GM12892 (cell line): ENCODE measurements around the gene RAB35.

Experiments
- DNase-seq: peaks from one replicate; pipeline ENCODE4 v3.0.0; 2011; ENCODE audit not compliant: insufficient read length
- FAIRE-seq: peaks from 2 replicates; lab custom pipeline; 2011; peaks lifted over from hg19 to GRCh38; lab: Jason Lieb, UNC
- POLR2A ChIP-seq: IDR thresholded peaks from 2 replicates; pipeline ENCODE4 v1.6.1; 2011; ENCODE audit warnings: low read depth, low read length, control low read depth
- POLR2AphosphoS5 ChIP-seq: IDR thresholded peaks from 2 replicates; pipeline ENCODE4 v1.6.1; 2011; ENCODE audit warnings: low read depth, low read length, control low read depth
- TAF1 ChIP-seq: IDR thresholded peaks from 2 replicates; pipeline ENCODE4 v1.6.1; 2011; ENCODE audit warnings: low read depth, mild to moderate bottlenecking, control low read depth, low read length, borderline replicate concordance

RAB35 gene

DNA sequence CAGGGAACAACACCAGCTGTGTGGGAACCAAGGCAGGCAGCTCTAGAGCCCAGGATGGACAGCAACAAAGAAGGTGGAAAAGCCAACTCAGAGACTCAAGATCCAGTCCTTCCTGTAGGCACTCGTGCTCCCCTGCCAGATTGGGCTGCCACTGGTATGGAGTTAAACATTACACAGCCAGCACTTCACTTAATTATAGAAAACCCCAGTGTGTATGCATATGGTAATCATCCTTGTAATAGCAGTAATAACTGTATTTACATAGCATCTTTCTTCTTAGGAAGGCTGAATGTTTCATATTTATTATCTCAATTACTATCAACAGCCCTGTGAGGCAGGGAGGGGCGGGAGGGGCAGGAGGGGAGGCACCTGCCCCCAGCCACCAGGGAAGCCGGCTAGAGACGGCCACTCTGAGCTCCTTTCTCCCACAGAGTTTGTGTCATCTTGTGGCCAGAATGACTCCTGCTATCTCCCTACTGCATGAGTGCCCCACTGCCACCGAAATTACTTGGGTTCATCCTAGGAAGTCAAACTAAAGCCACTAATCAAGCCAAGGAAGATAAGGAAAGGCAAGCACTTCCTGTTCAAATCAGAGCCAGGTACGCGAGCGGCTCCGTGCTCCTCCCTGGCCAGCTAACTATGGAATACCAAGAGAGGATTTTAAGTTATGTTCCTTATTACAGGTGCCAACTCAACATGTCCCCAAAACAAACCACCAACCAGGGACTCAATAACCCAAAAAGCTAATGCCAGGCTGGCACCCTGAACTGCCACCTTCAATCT, 15.7 kb upstream of the RAB35 start:
- FAIRE-seq (no peak), DNase-seq (no peak)
- no peak for TF ChIP-seq POLR2AphosphoS5
- TF ChIP-seq TAF1 = no peak
- TF ChIP-seq POLR2A = no peak

DNA sequence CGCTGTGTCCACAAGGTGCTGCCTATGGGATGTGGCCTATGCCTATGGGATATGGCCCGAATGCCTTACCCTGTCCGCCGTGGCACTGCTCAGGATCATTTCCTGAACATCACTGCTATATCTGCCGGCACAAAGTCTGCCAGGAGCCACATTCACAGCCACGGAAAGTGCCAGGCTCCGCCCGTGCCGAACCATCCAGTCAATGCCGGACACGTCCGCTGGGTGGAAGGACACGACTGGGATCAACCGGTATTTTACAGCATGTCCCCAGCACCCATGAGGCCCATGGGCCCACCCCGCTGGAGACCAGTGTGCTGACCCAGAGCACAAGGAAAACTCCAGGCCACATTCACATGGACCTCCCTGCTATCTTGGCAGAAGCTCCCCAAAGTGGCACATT, 14.6 kb upstream of the RAB35 start:
- FAIRE-seq = no peak
- TF ChIP-seq POLR2A = no peak
- no peak for DNase-seq

DNA sequence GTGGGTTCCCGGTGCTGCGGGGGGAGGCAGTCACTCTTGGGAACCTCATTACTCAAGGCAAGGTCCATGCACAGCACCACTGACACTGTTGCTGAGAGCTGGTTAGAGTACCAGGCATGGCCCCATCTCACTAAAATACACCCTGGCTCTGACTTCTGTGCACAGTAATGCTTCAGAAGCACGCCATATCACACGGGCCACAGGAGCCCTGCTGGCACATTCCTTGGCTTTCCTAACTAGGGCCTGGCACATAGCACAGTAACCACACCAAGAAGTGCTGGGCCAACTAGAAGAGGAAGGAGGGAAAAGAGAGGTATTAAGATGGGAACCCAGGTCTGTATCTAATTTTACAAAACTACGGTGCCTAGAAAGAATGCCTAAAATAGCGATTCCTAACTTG, 13.5 kb upstream of the RAB35 start:
- TF ChIP-seq TAF1 (no peak), POLR2AphosphoS5 (no peak), POLR2A (no peak)
- DNase-seq (no peak), FAIRE-seq (no peak)

DNA sequence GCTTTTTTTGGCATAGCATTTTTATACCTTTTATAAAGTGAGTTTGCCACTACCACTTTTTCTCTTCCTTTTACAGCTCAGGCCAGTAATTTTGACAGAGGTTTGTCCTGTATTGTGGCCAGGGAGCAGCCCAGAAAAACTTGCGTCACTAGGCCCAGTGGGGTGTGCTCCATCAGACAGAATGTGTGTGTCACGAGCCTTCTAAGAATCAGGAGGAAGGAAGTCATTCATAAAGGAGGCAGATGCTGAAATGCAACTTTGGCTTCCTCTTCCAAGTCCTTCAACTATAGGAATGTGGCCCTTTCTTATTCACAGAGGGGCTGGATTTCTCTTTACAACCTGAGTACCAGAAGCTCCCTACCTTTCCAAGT, 10.1 kb upstream of the RAB35 start:
- no peak for TF ChIP-seq POLR2A
- TF ChIP-seq POLR2AphosphoS5 = no peak
- no peak for TF ChIP-seq TAF1
- no peak for FAIRE-seq
- DNase-seq = no peak

DNA sequence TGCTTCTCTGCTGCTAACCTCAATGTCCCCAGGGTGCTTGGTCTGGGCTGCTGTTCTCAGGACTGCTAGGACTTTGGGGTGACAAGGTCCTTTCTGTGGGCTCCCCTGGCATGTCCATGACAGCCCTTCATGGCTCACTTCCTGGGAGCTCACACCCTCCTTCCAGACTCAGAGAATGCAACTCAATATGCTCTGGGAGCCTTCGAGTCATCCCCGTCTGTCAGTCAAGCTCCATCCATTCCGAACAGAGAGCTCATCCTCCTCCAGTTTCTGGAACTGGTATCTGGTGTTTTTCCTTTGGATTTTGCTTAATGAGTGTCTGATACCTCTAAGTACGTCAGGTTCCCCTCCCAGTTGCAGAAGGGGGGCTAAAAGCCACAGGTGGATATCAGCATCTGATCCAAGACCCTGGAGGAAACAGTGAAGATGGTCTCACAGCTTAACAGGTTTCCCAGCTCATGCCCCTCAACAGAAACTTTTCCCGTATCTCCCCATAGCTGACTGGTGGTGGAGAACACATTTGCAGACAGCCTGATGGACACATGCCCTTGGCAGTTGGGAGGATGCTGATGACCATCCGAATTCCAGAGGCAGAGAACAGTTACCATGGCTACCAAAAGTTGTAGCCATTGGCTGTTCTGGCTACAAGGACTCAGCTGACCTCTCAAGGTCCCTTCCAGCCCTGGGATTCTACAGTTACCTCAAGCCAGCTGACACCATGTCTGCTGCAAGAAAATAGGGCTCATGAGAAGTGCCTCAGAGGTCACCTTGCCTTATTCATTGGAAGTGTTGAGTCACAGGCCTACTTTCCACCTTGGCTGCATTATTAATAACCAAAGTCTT, 9.5 kb upstream of the RAB35 start:
- no peak for FAIRE-seq
- TF ChIP-seq TAF1 (no peak), POLR2AphosphoS5 (no peak), POLR2A (no peak)
- DNase-seq = no peak

DNA sequence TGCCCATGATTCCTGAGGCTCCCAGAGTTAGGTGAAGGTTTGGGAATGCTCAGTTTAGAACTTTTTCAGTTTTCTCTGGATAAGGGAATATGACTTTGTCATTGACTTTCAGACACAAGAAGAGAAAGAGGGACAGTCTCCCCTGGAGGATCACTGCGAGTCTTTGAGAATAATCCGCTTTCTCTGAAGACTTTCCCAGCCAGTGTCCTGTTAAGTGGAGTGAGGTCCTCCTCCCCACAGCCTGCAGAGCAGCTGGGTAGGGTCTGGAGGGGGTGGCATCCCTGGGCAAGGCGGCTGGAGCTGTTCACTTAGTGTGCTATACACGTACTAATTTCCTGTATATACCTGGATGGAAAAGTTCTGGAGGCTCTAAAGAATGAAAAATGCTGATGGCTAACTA, 8.5 kb upstream of the RAB35 start:
- FAIRE-seq = no peak
- no peak for DNase-seq
- TF ChIP-seq POLR2AphosphoS5 = no peak
- no peak for TF ChIP-seq TAF1
- TF ChIP-seq POLR2A = no peak

DNA sequence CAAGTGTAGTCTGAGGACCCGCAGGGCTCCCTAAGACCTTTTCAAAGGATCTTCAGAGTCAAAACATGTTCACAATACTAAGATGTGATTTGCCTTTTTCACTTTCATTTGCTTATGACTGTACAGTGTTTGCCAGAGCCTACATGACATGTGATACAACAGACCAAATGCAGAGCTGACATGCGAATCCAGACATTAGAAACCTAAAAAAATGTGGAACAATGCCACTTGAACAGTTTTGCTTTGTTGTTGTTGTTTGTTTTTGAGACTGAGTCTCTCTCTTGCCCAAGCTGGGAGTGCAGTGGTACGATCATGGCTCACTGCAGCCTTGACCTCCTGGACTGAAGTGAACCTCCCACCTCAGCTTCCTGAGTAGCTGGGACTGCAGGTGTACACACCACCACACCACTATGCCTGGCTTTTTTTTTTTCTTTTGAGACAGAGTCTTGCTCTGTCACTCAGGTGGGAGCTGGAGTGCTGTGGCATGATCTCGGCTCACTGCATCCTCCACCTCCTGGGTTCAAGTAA, 5.3 kb upstream of the RAB35 start:
- TF ChIP-seq POLR2AphosphoS5 (no peak), POLR2A (no peak), TAF1 (no peak)
- FAIRE-seq = peak; percentile 70
- DNase-seq = no peak

DNA sequence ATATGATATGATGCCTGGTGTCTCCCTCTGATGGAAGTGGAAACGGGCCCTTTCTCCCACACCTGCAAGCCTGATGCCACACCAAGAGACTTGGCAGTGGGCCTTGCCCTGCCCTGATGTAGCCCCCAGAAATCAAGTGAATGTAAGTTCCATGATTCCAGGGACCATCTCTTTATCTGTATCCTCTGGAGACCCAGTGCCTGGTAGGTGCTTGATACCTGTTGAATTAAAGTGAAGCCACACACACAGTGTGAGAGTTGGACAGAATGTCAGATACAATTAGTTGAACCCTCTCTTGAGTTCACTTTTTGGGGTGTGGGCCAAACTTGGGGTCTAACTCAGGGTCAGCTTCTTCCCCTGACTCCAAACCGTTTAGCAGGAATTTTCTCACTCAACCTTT, 4.8 kb upstream of the RAB35 start:
- FAIRE-seq (no peak), DNase-seq (no peak)
- TF ChIP-seq POLR2AphosphoS5 (no peak), TAF1 (no peak), POLR2A (no peak)

DNA sequence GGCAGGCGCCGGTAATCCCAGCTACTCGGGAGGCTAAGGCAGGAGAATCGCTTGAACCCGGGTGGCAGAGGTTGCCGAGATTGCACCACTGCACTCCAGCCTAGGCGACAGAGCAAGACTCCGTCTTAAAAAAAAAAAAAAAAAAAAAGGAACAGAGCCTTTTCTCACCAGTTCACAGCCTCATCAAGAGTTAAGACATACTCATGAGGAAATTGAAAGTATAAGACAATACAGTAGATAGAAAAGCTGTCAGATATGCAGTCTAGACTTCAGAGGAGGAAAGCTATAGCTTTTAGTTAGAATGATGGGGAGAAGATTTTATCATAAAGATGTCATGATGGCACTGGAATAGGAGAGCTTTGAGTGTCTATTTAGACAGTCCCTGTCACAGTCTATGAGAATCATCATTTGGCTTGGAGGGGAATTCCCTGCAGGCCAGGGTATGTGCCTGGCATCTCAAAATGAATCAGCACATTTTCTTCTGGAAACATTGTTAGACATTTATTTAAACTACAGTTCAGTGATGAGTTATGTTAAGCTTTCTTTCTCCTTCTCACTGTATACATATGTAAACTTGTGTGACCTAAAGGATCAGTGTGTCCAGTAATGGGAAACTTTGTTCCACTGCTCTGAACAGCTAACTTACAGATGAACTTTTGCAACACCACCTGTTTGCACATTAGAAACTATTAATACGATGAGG, 2.9 kb upstream of the RAB35 start:
- TF ChIP-seq POLR2A = no peak
- no peak for TF ChIP-seq TAF1
- TF ChIP-seq POLR2AphosphoS5 = no peak
- peak; percentile 78 for FAIRE-seq
- no peak for DNase-seq

DNA sequence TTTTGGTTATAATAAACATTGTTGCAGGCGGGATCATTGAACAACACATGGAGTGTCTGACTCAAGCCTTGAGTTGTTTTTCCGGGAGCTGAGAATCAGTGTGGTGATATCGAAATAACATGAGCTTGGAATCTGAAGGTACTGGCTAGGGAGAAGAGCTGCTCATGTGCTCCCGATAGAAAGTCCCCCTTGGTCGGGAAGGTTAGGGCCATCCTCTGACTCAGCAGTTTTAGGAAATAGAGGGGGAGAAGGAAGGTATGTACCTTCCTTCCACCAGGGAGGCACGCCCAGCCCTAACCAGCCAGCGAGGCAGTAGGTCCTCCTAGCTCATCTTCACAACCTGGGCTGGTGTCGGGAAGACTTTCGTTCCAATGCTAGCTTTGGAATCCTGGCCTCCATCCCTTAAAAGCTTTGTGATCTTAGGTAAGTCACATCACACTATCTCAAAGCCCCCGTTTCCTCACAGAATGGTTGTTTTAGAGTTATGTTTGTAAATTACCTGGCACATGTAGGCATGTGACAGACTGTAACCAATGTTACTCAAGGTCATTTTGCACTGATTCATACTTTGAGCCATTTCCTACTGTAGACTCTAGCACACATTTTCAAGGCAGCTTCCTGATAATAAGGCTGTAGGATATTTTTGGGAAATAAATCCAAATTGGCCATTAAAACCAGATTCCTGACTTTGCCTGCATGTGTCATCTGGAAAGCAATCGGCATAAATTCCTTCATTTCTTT, 1.9 kb upstream of the RAB35 start:
- no peak for TF ChIP-seq POLR2AphosphoS5
- no peak for TF ChIP-seq POLR2A
- TF ChIP-seq TAF1 = no peak
- DNase-seq (no peak), FAIRE-seq (no peak)

DNA sequence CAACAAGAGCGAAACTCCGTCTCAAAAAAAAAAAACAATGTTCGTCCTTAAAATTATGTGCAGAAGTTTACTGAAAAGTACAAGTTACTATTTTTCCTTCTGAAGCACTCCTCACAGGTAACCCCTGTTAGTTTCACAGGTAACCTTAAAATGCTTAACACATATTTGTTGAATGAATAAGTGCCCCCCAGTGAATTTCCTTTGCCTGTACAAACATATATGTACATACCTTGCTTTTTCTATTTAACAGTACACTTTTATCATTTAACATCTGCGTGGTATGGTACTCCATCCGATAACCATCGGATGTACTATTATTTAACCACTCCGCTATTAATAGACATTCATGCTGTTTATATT, 1.4 kb upstream of the RAB35 start:
- DNase-seq = no peak
- no peak for FAIRE-seq
- no peak for TF ChIP-seq POLR2AphosphoS5
- TF ChIP-seq TAF1 = no peak
- TF ChIP-seq POLR2A = no peak
